ENCODE results near the gene CAMK2A. TPM values are rescaled to one million over a fixed set of nuclear protein-coding genes. Genes with fewer than 3 reads are reported as not detected.

CAMK2A gene
- total and polyA plus RNA-seq, 2 donors (not counting 1 experiment from before 2014, with no cell fraction given) = 2.1 to 3.1 TPM

DNA sequence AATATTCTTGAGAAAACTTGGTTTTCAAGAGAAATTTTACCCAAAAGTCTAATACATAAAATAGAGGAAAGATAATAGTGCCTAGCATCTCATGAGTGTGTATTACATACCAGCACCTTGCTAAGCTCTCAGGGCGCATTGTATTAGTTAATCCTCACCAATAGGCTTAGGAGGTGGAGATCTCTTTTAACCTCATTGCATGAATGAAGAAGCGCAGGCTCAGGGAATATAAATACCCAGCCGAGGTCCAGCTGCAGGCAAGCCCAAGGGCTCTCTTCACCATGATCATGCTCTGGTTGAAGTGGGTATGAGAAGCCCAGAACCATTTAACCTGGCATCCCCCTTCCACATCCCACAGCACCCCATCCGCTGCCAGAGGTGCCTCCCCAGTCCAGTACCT is 46.0 kb downstream of the CAMK2A start:
- H2AFZ ChIP-seq (ENCODE audit: low read length) = no peak overlapping the region
- no peak overlapping the region for H3K4me2 ChIP-seq (ENCODE audit: extremely low read depth, insufficient read depth, low read length)
- H4K20me1 ChIP-seq (ENCODE audit: control insufficient read depth, extremely low read depth, insufficient read depth, low read length) = no peaks in the 10 kb centered on the region
- no peaks in the 10 kb centered on the region for H3K79me2 ChIP-seq (ENCODE audit: control insufficient read depth, insufficient read depth, low read length)
- no peaks in the 10 kb centered on the region for H3K27me3 ChIP-seq (ENCODE audit: control insufficient read depth, insufficient read depth, low read length)
- H3K4me1 ChIP-seq (ENCODE audit: control insufficient read depth, extremely low read depth, insufficient read depth, low read length) = peaks cover 14% of the 10 kb centered on the region
- no peak overlapping the region for H3K27ac ChIP-seq (ENCODE audit: insufficient read depth, low read length)
- no peak overlapping the region for H3K9ac ChIP-seq (ENCODE audit: insufficient read depth, low read length)
- H3K36me3 ChIP-seq (ENCODE audit: control insufficient read depth, insufficient read depth, low read length) = no peaks in the 10 kb centered on the region
- no peak overlapping the region for H3K4me3 ChIP-seq (replicated peaks in 1 of 4; ENCODE audit: control extremely low read depth in 1 of 4, insufficient read depth in 1 of 4, low read depth in 3 of 4, low read length in 4 of 4)
- DNase-seq (ENCODE audit: low read depth in 2 of 2) = no peak
- TF ChIP-seq, protein P1, sequence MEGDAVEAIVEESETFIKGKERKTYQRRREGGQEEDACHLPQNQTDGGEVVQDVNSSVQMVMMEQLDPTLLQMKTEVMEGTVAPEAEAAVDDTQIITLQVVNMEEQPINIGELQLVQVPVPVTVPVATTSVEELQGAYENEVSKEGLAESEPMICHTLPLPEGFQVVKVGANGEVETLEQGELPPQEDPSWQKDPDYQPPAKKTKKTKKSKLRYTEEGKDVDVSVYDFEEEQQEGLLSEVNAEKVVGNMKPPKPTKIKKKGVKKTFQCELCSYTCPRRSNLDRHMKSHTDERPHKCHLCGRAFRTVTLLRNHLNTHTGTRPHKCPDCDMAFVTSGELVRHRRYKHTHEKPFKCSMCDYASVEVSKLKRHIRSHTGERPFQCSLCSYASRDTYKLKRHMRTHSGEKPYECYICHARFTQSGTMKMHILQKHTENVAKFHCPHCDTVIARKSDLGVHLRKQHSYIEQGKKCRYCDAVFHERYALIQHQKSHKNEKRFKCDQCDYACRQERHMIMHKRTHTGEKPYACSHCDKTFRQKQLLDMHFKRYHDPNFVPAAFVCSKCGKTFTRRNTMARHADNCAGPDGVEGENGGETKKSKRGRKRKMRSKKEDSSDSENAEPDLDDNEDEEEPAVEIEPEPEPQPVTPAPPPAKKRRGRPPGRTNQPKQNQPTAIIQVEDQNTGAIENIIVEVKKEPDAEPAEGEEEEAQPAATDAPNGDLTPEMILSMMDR (conservative IDR thresholded peaks at IDR 0.05 in 1 of 2, IDR thresholded peaks at IDR 0.05 in 1 of 2; ENCODE audit: low read depth in 1 of 2, low read length in 2 of 2) = no peak
- no peak for TF ChIP-seq EZH2 (IDR thresholded peaks at IDR 0.05; ENCODE audit: low read length, missing control alignments)
- H3K9me3 ChIP-seq (ENCODE audit: control insufficient read depth, insufficient read depth, low read depth, low read length) = no peaks in the 10 kb centered on the region

DNA sequence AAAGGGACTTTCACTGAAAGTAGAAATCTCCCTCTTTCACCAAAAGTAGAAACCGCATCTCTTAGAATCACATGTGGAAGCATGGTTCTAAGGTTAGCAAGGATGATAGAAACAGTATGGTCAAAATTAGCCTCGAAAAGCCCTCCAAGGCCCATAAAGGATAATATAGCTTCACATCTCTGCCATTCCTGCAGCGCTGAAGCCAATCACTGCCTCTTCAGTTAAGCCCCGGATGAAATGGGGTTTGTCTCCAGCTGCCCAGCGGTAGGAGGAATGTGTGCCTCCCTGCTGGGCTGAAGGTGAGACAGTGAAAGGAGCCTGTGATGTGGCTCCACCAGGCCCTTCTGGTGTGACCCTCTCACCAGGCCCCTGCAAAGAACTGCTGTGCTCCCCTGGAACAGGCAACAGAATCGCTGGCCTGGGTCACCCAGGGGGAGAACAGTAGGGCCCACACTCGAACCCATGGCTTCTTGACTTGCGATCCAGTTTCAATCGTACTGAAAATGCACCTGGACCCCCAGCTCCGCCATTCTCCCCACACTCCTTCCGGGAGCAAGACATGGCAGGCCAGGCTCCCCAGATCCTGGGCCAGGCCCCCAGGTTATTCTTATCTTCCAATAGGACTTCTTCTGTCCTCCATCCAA is 47.2 kb downstream of the CAMK2A start:
- Histone ChIP-seq H4K20me1 (ENCODE audit: control insufficient read depth, extremely low read depth, insufficient read depth, low read length) (no peaks in the 10 kb centered on the region), H3K79me2 (ENCODE audit: control insufficient read depth, insufficient read depth, low read length) (no peaks in the 10 kb centered on the region), H3K9ac (ENCODE audit: insufficient read depth, low read length) (no peak overlapping the region), H3K27me3 (ENCODE audit: control insufficient read depth, insufficient read depth, low read length) (no peaks in the 10 kb centered on the region), H3K9me3 (ENCODE audit: control insufficient read depth, insufficient read depth, low read depth, low read length) (no peaks in the 10 kb centered on the region), H3K4me3 (replicated peaks in 1 of 4; ENCODE audit: control extremely low read depth in 1 of 4, insufficient read depth in 1 of 4, low read depth in 3 of 4, low read length in 4 of 4) (no peak overlapping the region), H3K4me2 (ENCODE audit: extremely low read depth, insufficient read depth, low read length) (no peak overlapping the region), H3K36me3 (ENCODE audit: control insufficient read depth, insufficient read depth, low read length) (no peaks in the 10 kb centered on the region), H3K4me1 (ENCODE audit: control insufficient read depth, extremely low read depth, insufficient read depth, low read length) (peaks cover 14% of the 10 kb centered on the region), H3K27ac (ENCODE audit: insufficient read depth, low read length) (no peak overlapping the region), H2AFZ (ENCODE audit: low read length) (no peak overlapping the region)
- TF ChIP-seq EZH2 (IDR thresholded peaks at IDR 0.05; ENCODE audit: low read length, missing control alignments) = no peak
- TF ChIP-seq, protein P1 (conservative IDR thresholded peaks at IDR 0.05 in 1 of 2, IDR thresholded peaks at IDR 0.05 in 1 of 2; ENCODE audit: low read depth in 1 of 2, low read length in 2 of 2) = no peak
- DNase-seq (ENCODE audit: low read depth in 2 of 2) = no peak

DNA sequence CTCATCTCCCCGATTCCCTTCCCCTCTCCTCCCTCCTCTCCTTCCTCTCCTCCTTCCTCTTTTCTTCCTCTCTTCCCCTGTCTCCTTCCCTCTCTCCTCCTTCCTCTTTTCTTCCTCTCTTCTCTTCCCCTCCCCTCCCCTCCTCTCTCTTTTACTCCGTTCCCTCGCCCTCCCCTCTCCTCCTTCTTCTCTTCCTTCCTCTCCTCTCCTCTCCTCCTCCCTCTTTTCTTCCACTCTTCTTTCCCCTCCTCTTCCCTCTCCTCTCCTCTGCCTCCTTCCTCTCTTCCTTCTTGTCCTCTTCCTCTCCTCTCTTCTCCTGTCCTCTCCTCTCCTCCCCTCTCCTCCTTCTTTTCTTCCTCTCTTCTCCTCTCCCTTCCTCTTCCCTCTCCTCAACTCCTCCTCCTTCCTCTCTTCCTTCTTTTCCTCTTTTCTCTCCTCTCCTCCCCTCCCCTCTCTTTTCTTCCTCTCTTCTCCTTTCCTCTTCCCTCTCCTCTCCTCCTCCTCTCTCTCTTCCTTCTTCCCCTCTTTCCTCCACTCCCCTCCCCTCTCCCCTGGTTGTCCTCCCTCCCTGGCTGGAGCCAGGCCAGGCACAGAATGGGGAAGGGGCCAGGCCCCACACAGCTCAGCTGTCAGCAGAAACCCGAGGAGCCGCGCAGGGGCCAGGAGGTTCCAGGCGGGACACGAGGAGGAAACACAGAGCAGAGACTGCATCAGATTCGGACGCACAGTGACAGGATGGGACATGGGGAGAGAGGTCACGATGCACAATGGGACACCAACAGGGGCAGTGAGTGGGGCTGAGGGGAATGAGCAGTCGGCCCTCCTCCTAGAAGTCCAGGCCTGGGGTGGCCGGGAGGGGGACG is 48.0 kb downstream of the CAMK2A start:
- Histone ChIP-seq H3K4me1 (ENCODE audit: control insufficient read depth, extremely low read depth, insufficient read depth, low read length) (peaks cover 14% of the 10 kb centered on the region), H3K9me3 (ENCODE audit: control insufficient read depth, insufficient read depth, low read depth, low read length) (no peaks in the 10 kb centered on the region), H3K27me3 (ENCODE audit: control insufficient read depth, insufficient read depth, low read length) (no peaks in the 10 kb centered on the region), H2AFZ (ENCODE audit: low read length) (no peak overlapping the region), H3K79me2 (ENCODE audit: control insufficient read depth, insufficient read depth, low read length) (no peaks in the 10 kb centered on the region), H3K4me3 (replicated peaks in 1 of 4; ENCODE audit: control extremely low read depth in 1 of 4, insufficient read depth in 1 of 4, low read depth in 3 of 4, low read length in 4 of 4) (no peak overlapping the region), H4K20me1 (ENCODE audit: control insufficient read depth, extremely low read depth, insufficient read depth, low read length) (no peaks in the 10 kb centered on the region), H3K27ac (ENCODE audit: insufficient read depth, low read length) (no peak overlapping the region), H3K36me3 (ENCODE audit: control insufficient read depth, insufficient read depth, low read length) (no peaks in the 10 kb centered on the region), H3K4me2 (ENCODE audit: extremely low read depth, insufficient read depth, low read length) (no peak overlapping the region), H3K9ac (ENCODE audit: insufficient read depth, low read length) (no peak overlapping the region)
- no peak for DNase-seq (ENCODE audit: low read depth in 2 of 2)
- TF ChIP-seq, protein P1 (conservative IDR thresholded peaks at IDR 0.05 in 1 of 2, IDR thresholded peaks at IDR 0.05 in 1 of 2; ENCODE audit: low read depth in 1 of 2, low read length in 2 of 2) = no peak
- TF ChIP-seq EZH2 (IDR thresholded peaks at IDR 0.05; ENCODE audit: low read length, missing control alignments) = no peak

Measured in fibroblast of lung (primary cell).